Activated CD8-positive, alpha-beta memory T cell treated with anti-CD3 and anti-CD28 coated beads, Interleukin-2, amount 10 ng/mL, durations not matched to agents 7 days and 5 days (primary cell): ENCODE results near the gene SEMA3G. TPM values are rescaled to one million over a fixed set of nuclear protein-coding genes. Genes with fewer than 3 reads are reported as not detected.

Source experiments
- total RNA-seq, 2 experiments: library from RNA; stranded (reverse); gene quantifications; one replicate each; pipeline ENCODE4 v1.2.3, GENCODE V29; 2021

Gene SEMA3G
- total RNA-seq, 2 experiments from 2014 or later = 0.28 to 0.38 TPM

Other genes with a start within 250 kb of the SEMA3G start
- gene ALAS1, start 246.9 kb downstream of the SEMA3G start, total RNA-seq = 10 to 100 TPM; 61.3 to 84.2 TPM
- gene TLR9, start 219.5 kb downstream of the SEMA3G start, total RNA-seq = under 1 TPM in 1 of 2 experiments, not detected in 1; 0.64 TPM
- 100 to 1,000 TPM; 110 to 131 TPM for gene TWF2, start 205.9 kb downstream of the SEMA3G start, total RNA-seq
- 10 to 100 TPM; 91.1 to 94.1 TPM for gene PPM1M, start 199.3 kb downstream of the SEMA3G start, total RNA-seq
- 100 to 1,000 TPM; 114 to 132 TPM for gene WDR82, start 166.5 kb downstream of the SEMA3G start, total RNA-seq
- gene GLYCTK, start 157.3 kb downstream of the SEMA3G start, total RNA-seq = 10 to 100 TPM; 23.2 to 29.4 TPM
- gene DNAH1, start 128.8 kb downstream of the SEMA3G start, total RNA-seq = 10 to 100 TPM; 13.9 to 26.5 TPM
- gene BAP1, start 35.1 kb downstream of the SEMA3G start, total RNA-seq = 100 to 1,000 TPM; 102 to 107 TPM
- 10 to 100 TPM; 12.9 to 26.5 TPM for gene PHF7, start 34.4 kb downstream of the SEMA3G start, total RNA-seq
- 1 to 10 TPM; 1.4 to 2.6 TPM for gene TNNC1, start 8.9 kb upstream of the SEMA3G start, total RNA-seq
- 10 to 100 TPM; 72.9 to 84.1 TPM for gene NISCH, start 10.5 kb upstream of the SEMA3G start, total RNA-seq
- not detected for gene STAB1, start 50.2 kb upstream of the SEMA3G start, total RNA-seq
- gene NT5DC2, start 88.8 kb upstream of the SEMA3G start, total RNA-seq = 10 to 100 TPM; 38.7 to 54.5 TPM
- 10 to 100 TPM; 12.9 to 15.5 TPM for gene UQCC5, start 91.5 kb upstream of the SEMA3G start, total RNA-seq
- gene PBRM1, start 240.8 kb upstream of the SEMA3G start, total RNA-seq = 10 to 100 TPM; 69.7 to 73.3 TPM
- 100 to 1,000 TPM in 1 of 2 experiments, 10 to 100 TPM in 1; 86.8 to 116 TPM for gene GNL3, start 240.9 kb upstream of the SEMA3G start, total RNA-seq